IMR-90 (cell line): ENCODE results near the gene PCDHA11. TPM values are rescaled to one million over a fixed set of nuclear protein-coding genes. Genes with fewer than 3 reads are reported as not detected.

Experiments
- ATAC-seq: fragments of 200-7000 bp; cut with Tn5 transposase; 2 replicates; pipeline ENCODE4 v1.9.1; 2020; ENCODE audit warnings: low read depth, mild to moderate bottlenecking, moderate library complexity
- BruUV-seq: library from RNA; stranded (reverse); fragments of 400-500 nt; replicated peaks from 2 replicates; lab custom pipeline; 2021; lab: Mats Ljungman, UMichigan
- CTCF ChIA-PET: fragments of 300-600 bp; formaldehyde crosslinking; extraction: SDS; loops from one replicate; lab custom pipeline; 2021; ENCODE audit warnings: antibody characterized with exemption; lab: Yijun Ruan, JAX
- POLR2A ChIA-PET: fragments of 300-600 bp; sonication (Branson Sonifier 250); formaldehyde crosslinking; loops from one replicate; lab custom pipeline; 2022; ENCODE audit warnings: antibody characterized with exemption; ENCODE audit not compliant: unreplicated experiment; lab: Charles Lee
- DNase-seq: peaks from one replicate; pipeline ENCODE4 v3.0.0; 2013
- H2AFZ ChIP-seq: replicated peaks from 2 replicates; pipeline ENCODE3; 2013; ENCODE audit warnings: low read length, mild to moderate bottlenecking; ENCODE audit not compliant: poor library complexity
- H2AK5ac ChIP-seq: 2 replicates; pipeline ENCODE4 v1.6.1; 2013; ENCODE audit warnings: low read depth, low read length, inconsistent platforms
- H2AK9ac ChIP-seq: replicated peaks from 2 replicates; pipeline ENCODE3; 2013; ENCODE audit warnings: mild to moderate bottlenecking, low read depth, low read length, moderate library complexity; ENCODE audit not compliant: poor library complexity
- H2BK120ac ChIP-seq: 2 replicates; pipeline ENCODE4 v1.6.1; 2013; ENCODE audit warnings: low read depth, low read length, inconsistent platforms
- H2BK15ac ChIP-seq: 3 replicates; pipeline ENCODE4 v1.6.1; 2013; ENCODE audit warnings: low read depth, low read length, inconsistent platforms
- H2BK20ac ChIP-seq: 2 replicates; pipeline ENCODE4 v1.6.1; 2013; ENCODE audit warnings: low read depth, mild to moderate bottlenecking, inconsistent platforms, low read length, moderate library complexity
- H2BK5ac ChIP-seq: 2 replicates; pipeline ENCODE4 v1.6.1; 2013; ENCODE audit warnings: mild to moderate bottlenecking, low read depth, low read length, inconsistent platforms; ENCODE audit not compliant: poor library complexity, severe bottlenecking
- H3K14ac ChIP-seq: replicated peaks from 2 replicates; pipeline ENCODE4 v1.6.1; 2013; ENCODE audit warnings: low read depth, low read length, inconsistent platforms
- H3K18ac ChIP-seq: 2 replicates; pipeline ENCODE4 v1.6.1; 2013; ENCODE audit warnings: low read depth, low read length, control low read depth
- H3K23ac ChIP-seq: 2 replicates; pipeline ENCODE4 v1.6.1; 2013; ENCODE audit warnings: low read depth, low read length, inconsistent platforms
- H3K27ac ChIP-seq: 2 replicates; pipeline ENCODE4 v1.5.1; 2013; ENCODE audit warnings: mild to moderate bottlenecking, control low read depth, low read length; ENCODE audit not compliant: insufficient read depth
- H3K27me3 ChIP-seq: 2 replicates; pipeline ENCODE4 v1.6.1; 2013; ENCODE audit warnings: low read length; ENCODE audit not compliant: control insufficient read depth, insufficient read depth
- H3K36me3 ChIP-seq: 2 replicates; pipeline ENCODE4 v1.6.1; 2013; ENCODE audit warnings: low read length, mixed read lengths; ENCODE audit not compliant: control insufficient read depth, insufficient read depth
- H3K4ac ChIP-seq: 2 replicates; pipeline ENCODE4 v1.6.1; 2013; ENCODE audit warnings: low read depth, low read length, inconsistent platforms
- H3K4me1 ChIP-seq: 2 replicates; pipeline ENCODE4 v1.6.1; 2013; ENCODE audit warnings: low read length, mixed read lengths; ENCODE audit not compliant: control insufficient read depth, insufficient read depth
- H3K4me2 ChIP-seq: 2 replicates; pipeline ENCODE4 v1.6.1; 2013; ENCODE audit warnings: low read depth, mild to moderate bottlenecking, control low read depth, low read length, moderate library complexity
- H3K4me3 ChIP-seq: 2 replicates; pipeline ENCODE4 v1.5.1; 2013; ENCODE audit warnings: low read depth, mild to moderate bottlenecking, control low read depth, low read length, moderate library complexity; ENCODE audit not compliant: insufficient read depth
- H3K56ac ChIP-seq: 2 replicates; pipeline ENCODE4 v1.6.1; 2013; ENCODE audit warnings: low read length, inconsistent platforms; ENCODE audit not compliant: insufficient read depth; ENCODE audit errors: extremely low read depth
- H3K79me1 ChIP-seq, 2 experiments: 2 replicates each; pipeline ENCODE4 v1.6.1; 2013; ENCODE audit warnings: low read length in 2 of 2, inconsistent platforms in 1 of 2, low read depth in 1 of 2
- H3K9ac ChIP-seq: 2 replicates; pipeline ENCODE4 v1.6.1; 2013; ENCODE audit warnings: low read depth, low read length, control low read depth
- H3K9me1 ChIP-seq: 2 replicates; pipeline ENCODE4 v1.6.1; 2013; ENCODE audit warnings: low read length, inconsistent platforms; ENCODE audit not compliant: insufficient read depth
- H3K9me3 ChIP-seq: 2 replicates; pipeline ENCODE4 v1.6.1; 2013; ENCODE audit warnings: low read length; ENCODE audit not compliant: control insufficient read depth, insufficient read depth
- H4K20me1 ChIP-seq: 2 replicates; pipeline ENCODE4 v1.6.1; 2013; ENCODE audit warnings: low read length, inconsistent platforms; ENCODE audit not compliant: insufficient read depth
- H4K5ac ChIP-seq: 2 replicates; pipeline ENCODE4 v1.6.1; 2013; ENCODE audit warnings: mild to moderate bottlenecking, low read depth, low read length, control low read depth
- H4K8ac ChIP-seq, 2 experiments: 2 replicates each; pipeline ENCODE4 v1.6.1; 2013; ENCODE audit warnings: low read depth in 2 of 2, low read length in 2 of 2, control low read depth in 1 of 2, inconsistent platforms in 1 of 2
- H4K91ac ChIP-seq: 2 replicates; pipeline ENCODE4 v1.6.1; 2013; ENCODE audit warnings: low read depth, low read length, inconsistent platforms; ENCODE audit not compliant: insufficient read depth
- BHLHE40 ChIP-seq: fragments of 150-350 bp; IDR thresholded peaks from 2 replicates; pipeline ENCODE4 v1.6.1; 2016; ENCODE audit warnings: mild to moderate bottlenecking, low read depth, low read length
- CEBPB ChIP-seq: IDR thresholded peaks from 2 replicates; pipeline ENCODE4 v1.6.1; 2012; ENCODE audit warnings: low read depth, low read length, improper control_type of control experiment
- CHD1 ChIP-seq: IDR thresholded peaks from 2 replicates; pipeline ENCODE4 v1.6.1; 2012; ENCODE audit warnings: low read depth, low read length, improper control_type of control experiment
- CTCF ChIP-seq: conservative IDR thresholded peaks from 2 replicates; pipeline ENCODE4 v1.5.1; 2012; ENCODE audit warnings: mild to moderate bottlenecking, low read depth, low read length, improper control_type of control experiment
- ELK1 ChIP-seq: fragments of 150-350 bp; IDR thresholded peaks from 2 replicates; pipeline ENCODE4 v1.6.1; 2016; ENCODE audit warnings: low read depth, mild to moderate bottlenecking, low read length, moderate library complexity, borderline replicate concordance
- FOS ChIP-seq: fragments of 150-350 bp; IDR thresholded peaks from 2 replicates; pipeline ENCODE4 v1.6.1; 2016; ENCODE audit warnings: low read depth, low read length
- MAFK ChIP-seq: IDR thresholded peaks from 2 replicates; pipeline ENCODE4 v1.6.1; 2012; ENCODE audit warnings: low read depth, low read length, improper control_type of control experiment
- MAZ ChIP-seq: IDR thresholded peaks from 2 replicates; pipeline ENCODE4 v1.6.1; 2012; ENCODE audit warnings: low read depth, mild to moderate bottlenecking, low read length, improper control_type of control experiment, moderate library complexity, borderline replicate concordance
- MXI1 ChIP-seq: IDR thresholded peaks from 2 replicates; pipeline ENCODE4 v1.6.1; 2012; ENCODE audit warnings: low read depth, mild to moderate bottlenecking, low read length, moderate library complexity, borderline replicate concordance
- NFE2L2 ChIP-seq: fragments of 150-350 bp; IDR thresholded peaks from 2 replicates; pipeline ENCODE4 v1.6.1; 2016; ENCODE audit warnings: low read depth, mild to moderate bottlenecking, low read length
- POLR2A ChIP-seq: IDR thresholded peaks from 2 replicates; pipeline ENCODE4 v1.6.1; 2012; ENCODE audit warnings: mild to moderate bottlenecking, low read depth, low read length
- RAD21 ChIP-seq: IDR thresholded peaks from 2 replicates; pipeline ENCODE4 v1.6.1; 2012; ENCODE audit warnings: low read length, improper control_type of control experiment
- RCOR1 ChIP-seq: IDR thresholded peaks from 2 replicates; pipeline ENCODE4 v1.6.1; 2012; ENCODE audit warnings: mild to moderate bottlenecking, low read length, improper control_type of control experiment; ENCODE audit not compliant: insufficient replicate concordance
- RFX5 ChIP-seq: IDR thresholded peaks from 2 replicates; pipeline ENCODE4 v1.8.0; 2012; ENCODE audit warnings: low read depth, mild to moderate bottlenecking, low read length, moderate library complexity
- SMC3 ChIP-seq: fragments of 150-350 bp; IDR thresholded peaks from 2 replicates; pipeline ENCODE4 v1.6.1; 2016; ENCODE audit warnings: low read depth, mild to moderate bottlenecking, antibody characterized with exemption, low read length, moderate library complexity
- WGBS, 2 experiments: methylation state at CpG; one replicate each; pipeline versions ENCODE4 v1.1.5 to v1.1.7; 2013; ENCODE audit warnings: missing lambda C conversion rate in 2 of 2; ENCODE audit not compliant: insufficient read length in 1 of 2; ENCODE audit errors: extremely low coverage in 2 of 2; 5-methylcytosine and 5-hydroxymethylcytosine counted together
- dilution Hi-C: fragments of 300-500 bp; cut with HindIII; formaldehyde crosslinking; loops from one replicate; pipeline ENCODE4 v1.14.3; 2018; ENCODE audit warnings: low sequenced_read_pairs; ENCODE audit not compliant: unreplicated experiment
- in situ Hi-C: fragments of 300-500 bp; cut with MboI; formaldehyde crosslinking; loops from 3 replicates; pipeline ENCODE4 v1.14.3; 2019; ENCODE audit warnings: low sequenced_read_pairs, inconsistent platforms, mixed read lengths
- intact Hi-C: fragments of 100-400 bp; cut with micrococcal nuclease; formaldehyde crosslinking; loops from 2 replicates; pipeline ENCODE4 v1.10.0; 2022
- polyA plus RNA-seq, 3 experiments: library from polyadenylated mRNA; depleted of rRNA; stranded (reverse); fragments of >200 nt; gene quantifications; 2 replicates each; pipeline ENCODE4 v1.2.3, GENCODE V29; 2012; ENCODE audit warnings: low replicate concordance in 1 of 3
- total RNA-seq: library from RNA; depleted of rRNA; stranded (reverse); fragments of >200 nt; gene quantifications from 2 replicates; pipeline ENCODE4 v1.2.3, GENCODE V29; 2012
- TF ChIP-seq, protein P1 (sequence below): fragments of 150-350 bp; IDR thresholded peaks from 2 replicates; pipeline ENCODE4 v1.6.1; 2017; ENCODE audit warnings: mild to moderate bottlenecking, antibody characterized with exemption, low read length, low read depth

The PCDHA11 gene
- total and polyA plus RNA-seq, 2 of the 4 experiments (the other 2 are of a cell fraction), result under 0.01 TPM; not detected in 1

GRCh38 chr5:140823475-140823874 lies 45.3 kb upstream of the PCDHA11 start:
- intact Hi-C loops, result no loop called here
- no peak overlapping the region for H3K9ac ChIP-seq
- H3K4me2 ChIP-seq, result no peak overlapping the region
- CTCF ChIA-PET, result no interaction called here
- no peak overlapping the region for H2BK5ac ChIP-seq
- H3K4ac ChIP-seq, result no peak overlapping the region
- H3K14ac ChIP-seq, result no peak overlapping the region
- no peak overlapping the region for H2BK20ac ChIP-seq
- no peak overlapping the region for H2AFZ ChIP-seq
- no peak overlapping the region for H3K4me3 ChIP-seq
- in situ Hi-C loops, result no loop called here
- H3K9me3 ChIP-seq, result peaks cover 12% of the 10 kb centered on the region
- ATAC-seq (no peak), DNase-seq (no peak)
- H2BK120ac ChIP-seq, result no peak overlapping the region
- no peak overlapping the region for H2AK5ac ChIP-seq
- no TSS peak for BruUV-seq
- no peak overlapping the region for H3K23ac ChIP-seq
- 63% methylated on average over 20 of the region's 38 CpGs; no CpG with 5 or more reads in 1 of the 2 experiments for WGBS, 2 experiments
- no peaks in the 10 kb centered on the region for H3K36me3 ChIP-seq
- no peak overlapping the region for H2BK15ac ChIP-seq
- no peak overlapping the region for H3K27ac ChIP-seq
- no peak overlapping the region for H4K5ac ChIP-seq
- TF ChIP-seq BHLHE40 (no peak), RAD21 (no peak), MAZ (no peak), SMC3 (no peak), MXI1 (no peak), CHD1 (no peak), ELK1 (no peak), CTCF (no peak), MAFK (no peak), NFE2L2 (no peak), RFX5 (no peak), RCOR1 (no peak), FOS (no peak), CEBPB (no peak), POLR2A (no peak)
- TF ChIP-seq, protein P1, sequence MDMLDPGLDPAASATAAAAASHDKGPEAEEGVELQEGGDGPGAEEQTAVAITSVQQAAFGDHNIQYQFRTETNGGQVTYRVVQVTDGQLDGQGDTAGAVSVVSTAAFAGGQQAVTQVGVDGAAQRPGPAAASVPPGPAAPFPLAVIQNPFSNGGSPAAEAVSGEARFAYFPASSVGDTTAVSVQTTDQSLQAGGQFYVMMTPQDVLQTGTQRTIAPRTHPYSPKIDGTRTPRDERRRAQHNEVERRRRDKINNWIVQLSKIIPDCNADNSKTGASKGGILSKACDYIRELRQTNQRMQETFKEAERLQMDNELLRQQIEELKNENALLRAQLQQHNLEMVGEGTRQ, result no peak
- H3K79me1 ChIP-seq, result no peaks in the 10 kb centered on the region
- H4K91ac ChIP-seq, result no peak overlapping the region
- H4K20me1 ChIP-seq, result no peaks in the 10 kb centered on the region
- no peak overlapping the region for H2AK9ac ChIP-seq
- H3K18ac ChIP-seq, result no peak overlapping the region
- no peaks in the 10 kb centered on the region for H3K9me1 ChIP-seq
- dilution Hi-C loops, result no loop called here
- H3K27me3 ChIP-seq, result no peaks in the 10 kb centered on the region
- H3K4me1 ChIP-seq, result no peaks in the 10 kb centered on the region
- no peak overlapping the region for H4K8ac ChIP-seq
- POLR2A ChIA-PET, result no interaction called here
- H3K56ac ChIP-seq, result no peak overlapping the region
